ENCODE measurements around the gene MSANTD2.

DNA sequence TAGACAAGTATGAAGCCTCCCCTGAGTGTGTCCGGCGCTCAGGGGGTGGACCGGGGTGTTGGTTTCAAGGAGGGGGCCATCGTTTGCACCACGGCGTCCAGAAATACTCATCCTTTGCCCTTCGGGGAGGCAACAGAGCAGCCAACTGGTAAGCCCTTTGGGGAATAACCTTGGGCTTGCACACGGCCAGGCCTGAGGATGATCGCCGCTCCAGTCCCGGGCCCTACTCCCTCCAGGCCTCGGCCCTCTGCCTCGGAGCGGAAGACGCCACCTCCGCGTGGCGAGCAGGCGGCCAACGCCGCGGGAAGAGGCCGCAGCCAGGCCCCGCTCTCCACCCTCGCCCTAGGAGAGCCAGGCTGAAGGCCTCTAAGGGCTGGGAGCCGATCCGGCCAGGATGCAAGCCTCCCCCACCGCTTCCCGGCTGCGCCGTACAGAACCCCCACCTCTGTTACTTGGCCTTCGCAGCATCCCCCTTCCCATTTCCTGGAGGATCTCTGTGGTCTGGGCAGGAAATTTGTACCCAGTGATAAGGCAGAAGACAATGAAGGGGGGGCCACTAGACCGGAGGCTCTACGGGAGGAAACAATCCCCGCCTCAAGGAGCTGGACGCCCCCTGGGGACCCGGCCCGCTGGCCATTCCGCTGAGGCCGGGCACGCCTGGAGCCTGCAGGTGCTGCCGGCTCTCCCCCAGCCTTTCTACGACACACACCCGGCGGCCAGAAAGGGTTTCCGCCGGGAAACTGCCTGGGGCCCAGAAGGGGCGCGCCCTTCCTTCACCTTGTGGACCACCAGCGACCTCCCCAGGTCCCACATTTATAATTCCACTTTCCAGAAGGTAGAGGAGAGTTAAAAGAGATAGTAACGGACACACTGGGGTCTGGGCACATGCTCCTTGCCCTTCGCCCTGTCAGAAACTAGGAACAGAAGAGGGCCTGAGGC is 40.7 kb downstream of the MSANTD2 start:
- TF ChIP-seq, protein P1, sequence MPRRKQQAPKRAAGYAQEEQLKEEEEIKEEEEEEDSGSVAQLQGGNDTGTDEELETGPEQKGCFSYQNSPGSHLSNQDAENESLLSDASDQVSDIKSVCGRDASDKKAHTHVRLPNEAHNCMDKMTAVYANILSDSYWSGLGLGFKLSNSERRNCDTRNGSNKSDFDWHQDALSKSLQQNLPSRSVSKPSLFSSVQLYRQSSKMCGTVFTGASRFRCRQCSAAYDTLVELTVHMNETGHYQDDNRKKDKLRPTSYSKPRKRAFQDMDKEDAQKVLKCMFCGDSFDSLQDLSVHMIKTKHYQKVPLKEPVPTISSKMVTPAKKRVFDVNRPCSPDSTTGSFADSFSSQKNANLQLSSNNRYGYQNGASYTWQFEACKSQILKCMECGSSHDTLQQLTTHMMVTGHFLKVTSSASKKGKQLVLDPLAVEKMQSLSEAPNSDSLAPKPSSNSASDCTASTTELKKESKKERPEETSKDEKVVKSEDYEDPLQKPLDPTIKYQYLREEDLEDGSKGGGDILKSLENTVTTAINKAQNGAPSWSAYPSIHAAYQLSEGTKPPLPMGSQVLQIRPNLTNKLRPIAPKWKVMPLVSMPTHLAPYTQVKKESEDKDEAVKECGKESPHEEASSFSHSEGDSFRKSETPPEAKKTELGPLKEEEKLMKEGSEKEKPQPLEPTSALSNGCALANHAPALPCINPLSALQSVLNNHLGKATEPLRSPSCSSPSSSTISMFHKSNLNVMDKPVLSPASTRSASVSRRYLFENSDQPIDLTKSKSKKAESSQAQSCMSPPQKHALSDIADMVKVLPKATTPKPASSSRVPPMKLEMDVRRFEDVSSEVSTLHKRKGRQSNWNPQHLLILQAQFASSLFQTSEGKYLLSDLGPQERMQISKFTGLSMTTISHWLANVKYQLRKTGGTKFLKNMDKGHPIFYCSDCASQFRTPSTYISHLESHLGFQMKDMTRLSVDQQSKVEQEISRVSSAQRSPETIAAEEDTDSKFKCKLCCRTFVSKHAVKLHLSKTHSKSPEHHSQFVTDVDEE (CRISPR knock-in tag; IDR thresholded peaks at IDR 0.05): no peak
- TF ChIP-seq GLIS3 (CRISPR knock-in tag; IDR thresholded peaks at IDR 0.05): no peak
- no peak for TF ChIP-seq RARB (CRISPR knock-in tag; IDR thresholded peaks at IDR 0.05)
- no peak for TF ChIP-seq ZFP3 (CRISPR knock-in tag; IDR thresholded peaks at IDR 0.05)
- no peak for TF ChIP-seq ZFP30 (CRISPR knock-in tag; IDR thresholded peaks at IDR 0.05)
- TF ChIP-seq ZC3H10 (CRISPR knock-in tag; IDR thresholded peaks at IDR 0.05): no peak

Data from SK-N-SH treated with all-trans-retinoic acid at 6 μM for 48 hours (cell line).